SK-N-MC (cell line): ENCODE data around the gene CAB39L.

Experiments used
- EZH2 ChIP-seq: fragments of 200-600 bp; sonication (generic); IDR thresholded peaks from one replicate; pipeline ENCODE4 v1.6.1; 2017; ENCODE audit warnings: antibody characterized with exemption
- POLR2AphosphoS5 ChIP-seq: IDR thresholded peaks from 2 replicates; pipeline ENCODE4 v1.6.1; 2012; ENCODE audit warnings: mild to moderate bottlenecking, low read depth, low read length, borderline replicate concordance

DNA sequence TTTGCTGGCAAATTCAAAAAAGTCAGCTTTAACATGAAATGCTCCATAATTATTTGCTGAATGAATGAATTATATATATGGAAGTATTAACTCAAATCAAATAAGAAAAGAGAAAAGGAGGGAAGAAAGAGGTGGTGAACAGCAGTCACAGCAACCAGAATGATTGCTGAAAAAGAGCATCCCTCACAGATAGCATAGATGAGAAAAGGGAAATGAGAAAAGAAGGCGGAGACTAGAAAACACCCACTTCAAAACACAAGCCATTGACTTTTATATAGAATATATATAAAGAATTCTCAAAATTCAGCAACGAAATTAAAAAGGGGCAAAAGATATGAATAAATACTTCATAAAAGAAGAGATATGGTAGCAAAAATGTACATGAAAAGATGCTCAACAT is 75.2 kb downstream of the CAB39L start:
- TF ChIP-seq POLR2AphosphoS5 (no peak), EZH2 (no peak)
